Fibroblast of lung (primary cell): Measurements from ENCODE around the gene RIN3.

ENCODE experiments used
- CTCF ChIP-seq, 2 donors: IDR thresholded peaks in 1 of 2; conservative IDR thresholded peaks in 1 of 2; 1 replicate in 1 of 2; 2 replicates in 1 of 2; pipeline ENCODE4 v1.5.1; 2011 to 2012; ENCODE audit warnings: low read length in 2 of 2, control low read depth in 1 of 2, inconsistent platforms in 1 of 2, low read depth in 1 of 2, mild to moderate bottlenecking in 1 of 2
- EZH2 ChIP-seq: IDR thresholded peaks from 2 replicates; pipeline ENCODE4 v1.5.1; 2012; ENCODE audit warnings: low read length, control low read depth, mild to moderate bottlenecking; ENCODE audit errors: missing control alignments

- no peak for TF ChIP-seq CTCF (conservative IDR thresholded peaks at IDR 0.05 in 1 of 2, IDR thresholded peaks at IDR 0.05 in 1 of 2; ENCODE audit: low read depth in 1 of 2, low read length in 2 of 2)
- TF ChIP-seq EZH2, result no peak
Observed at GRCh38 chr14:92624764-92625163, 111.2 kb downstream of the RIN3 start.
